IPS-NIHi7 (cell line): ENCODE results near the gene PCDHGA6.
"Not testable (repeated sequence)": the region's sequence is repeated elsewhere in the genome, so short reads cannot be mapped to it uniquely, and the experiment has no call there.

ENCODE experiments used
- DNase-seq: peaks from one replicate; pipeline ENCODE4 v3.0.0; 2012; ENCODE audit warnings: mixed read lengths; ENCODE audit errors: extremely low spot score

Gene PCDHGA6

GRCh38 chr5:141373673-141374317, at the start of gene PCDHGA6:
PCDHGA6 (plus strand) TSS chr5:141373891; CDS start chr5:141374084, 193 bp downstream.
- DNase-seq, result no peak

- peak; percentile 74 for DNase-seq
Observed at GRCh38 chr5:141326088-141326854, 47.4 kb upstream of the PCDHGA6 start.

DNA sequence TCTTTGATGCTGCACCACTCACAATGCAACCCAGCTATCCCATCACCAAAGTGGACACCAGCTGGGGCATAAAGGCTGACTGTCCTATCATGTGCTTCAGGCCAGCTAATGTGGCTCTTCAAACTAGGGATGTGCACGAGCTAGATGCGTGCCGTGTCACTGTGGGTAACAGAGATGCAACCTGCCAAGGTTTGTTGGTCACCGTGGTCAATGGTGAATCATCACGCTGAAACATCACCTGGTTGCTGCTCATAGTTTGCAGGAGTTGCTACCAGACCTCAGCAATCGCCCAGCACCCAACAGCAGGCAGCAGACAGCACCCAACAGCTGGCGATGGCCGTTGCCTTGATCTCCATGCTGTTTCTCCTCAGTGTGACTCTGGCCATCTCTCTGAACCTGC, 45.5 kb upstream of the PCDHGA6 start:
- no peak for DNase-seq

DNA sequence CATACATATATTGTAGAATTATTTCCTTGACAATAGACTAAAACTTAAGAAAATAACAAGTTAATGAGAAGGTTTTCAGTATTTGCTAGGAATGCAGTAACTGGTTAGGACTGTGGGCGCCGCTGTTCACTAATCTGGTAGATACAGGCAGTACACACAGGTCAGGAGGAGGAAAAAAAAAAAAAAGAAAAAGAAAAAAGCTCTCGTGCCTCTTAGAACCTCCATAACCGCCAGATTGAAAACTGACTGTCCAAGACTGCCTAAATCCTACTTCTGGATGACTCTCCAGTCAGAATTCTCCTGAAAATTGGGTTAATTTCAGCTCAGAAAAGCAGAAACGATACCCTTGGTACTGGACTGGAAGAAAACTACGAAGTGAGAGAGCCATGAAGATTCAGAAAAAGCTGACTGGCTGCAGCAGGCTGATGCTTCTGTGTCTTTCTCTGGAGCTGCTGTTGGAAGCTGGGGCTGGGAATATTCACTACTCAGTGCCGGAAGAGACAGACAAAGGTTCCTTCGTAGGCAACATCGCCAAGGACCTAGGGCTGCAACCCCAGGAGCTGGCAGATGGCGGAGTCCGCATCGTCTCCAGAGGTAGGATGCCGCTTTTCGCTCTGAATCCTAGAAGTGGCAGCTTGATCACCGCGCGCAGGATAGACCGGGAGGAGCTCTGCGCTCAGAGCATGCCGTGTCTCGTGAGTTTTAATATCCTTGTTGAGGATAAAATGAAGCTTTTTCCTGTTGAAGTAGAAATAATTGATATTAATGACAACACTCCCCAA, 43.2 kb upstream of the PCDHGA6 start, which contains the start of gene PCDHGA1:
Gene PCDHGA1, plus strand, starts transcription at position 216 of the 782 bp plus-strand sequence.
- DNase-seq, result no peak

- not testable (repeated sequence) for DNase-seq
Observed at GRCh38 chr5:141332571-141332970, 41.1 kb upstream of the PCDHGA6 start.

DNA sequence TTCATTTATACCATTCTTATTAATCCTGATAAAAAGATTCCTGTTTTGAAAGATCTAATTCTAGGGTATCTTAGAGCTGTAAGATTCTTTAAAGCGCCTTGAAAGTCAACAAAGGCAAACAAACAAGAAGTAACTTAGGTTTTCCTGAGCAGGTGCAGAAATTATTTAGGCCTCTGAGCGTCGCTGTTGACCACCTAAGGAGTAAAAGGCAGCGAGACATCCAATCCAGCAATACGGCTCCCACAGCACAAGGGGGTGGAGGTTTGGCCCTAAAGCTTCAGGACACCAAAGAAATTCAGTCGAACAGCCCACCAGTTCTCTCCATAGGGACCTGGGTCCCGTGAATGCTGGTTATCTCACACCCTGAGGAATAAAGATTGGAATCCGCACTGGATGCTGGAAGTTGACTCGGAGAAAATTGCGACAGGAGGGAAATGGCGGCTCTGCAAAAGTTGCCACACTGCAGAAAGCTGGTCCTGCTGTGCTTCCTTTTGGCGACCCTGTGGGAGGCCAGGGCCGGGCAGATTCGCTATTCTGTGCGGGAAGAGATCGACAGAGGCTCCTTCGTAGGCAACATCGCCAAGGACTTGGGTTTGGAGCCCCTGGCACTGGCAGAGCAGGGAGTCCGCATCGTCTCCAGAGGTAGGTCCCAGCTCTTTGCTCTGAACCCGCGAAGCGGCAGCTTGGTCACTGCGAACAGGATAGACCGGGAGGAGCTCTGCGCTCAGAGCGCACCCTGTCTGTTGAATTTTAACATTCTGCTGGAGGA, 35.0 kb upstream of the PCDHGA6 start, which contains the start of gene PCDHGA2:
Gene PCDHGA2, plus strand, starts transcription at position 223 of the 769 bp plus-strand sequence.
- peak; percentile 62 for DNase-seq

DNA sequence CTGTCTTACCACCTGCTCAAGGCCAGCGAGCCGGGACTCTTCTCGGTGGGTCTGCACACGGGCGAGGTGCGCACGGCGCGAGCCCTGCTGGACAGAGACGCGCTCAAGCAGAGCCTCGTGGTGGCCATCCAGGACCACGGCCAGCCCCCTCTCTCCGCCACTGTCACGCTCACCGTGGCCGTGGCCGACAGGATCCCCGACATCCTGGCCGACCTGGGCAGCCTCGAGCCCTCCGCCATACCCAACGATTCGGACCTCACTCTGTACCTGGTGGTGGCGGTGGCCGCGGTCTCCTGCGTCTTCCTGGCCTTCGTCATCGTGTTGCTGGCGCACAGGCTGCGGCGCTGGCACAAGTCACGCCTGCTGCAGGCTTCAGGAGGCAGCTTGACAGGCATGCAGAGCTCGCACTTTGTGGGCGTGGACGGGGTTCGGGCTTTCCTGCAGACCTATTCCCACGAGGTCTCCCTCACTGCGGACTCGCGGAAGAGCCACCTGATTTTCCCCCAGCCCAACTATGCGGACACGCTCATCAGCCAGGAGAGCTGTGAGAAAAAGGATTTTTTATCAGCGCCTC, 32.8 kb upstream of the PCDHGA6 start:
- not testable (repeated sequence) for DNase-seq

DNA sequence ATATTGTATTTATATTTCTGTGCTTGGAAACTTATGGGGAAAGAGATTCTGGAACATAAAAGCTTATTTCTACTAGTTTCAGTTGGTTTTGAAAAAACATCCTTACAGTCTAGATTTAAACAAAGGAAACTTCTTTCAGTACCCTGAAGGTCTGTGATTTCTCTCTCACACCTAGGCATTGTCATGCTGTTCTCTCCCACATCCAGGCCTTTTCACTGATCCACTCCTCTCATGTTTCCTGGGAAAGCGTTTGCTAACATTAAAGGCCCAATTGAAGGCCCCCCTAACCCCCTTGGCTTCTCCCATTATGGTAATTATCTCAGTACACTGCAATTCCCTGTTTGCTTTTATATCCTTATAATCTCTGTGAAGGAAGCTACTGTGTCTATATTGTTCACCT, 30.9 kb upstream of the PCDHGA6 start:
- DNase-seq, result no peak

- peak; percentile 40 for DNase-seq
Observed at GRCh38 chr5:141343242-141343952, 30.3 kb upstream of the PCDHGA6 start, which contains the start of gene PCDHGA3. PCDHGA3 (plus strand) TSS chr5:141343829; CDS start chr5:141344034, 205 bp downstream.

DNA sequence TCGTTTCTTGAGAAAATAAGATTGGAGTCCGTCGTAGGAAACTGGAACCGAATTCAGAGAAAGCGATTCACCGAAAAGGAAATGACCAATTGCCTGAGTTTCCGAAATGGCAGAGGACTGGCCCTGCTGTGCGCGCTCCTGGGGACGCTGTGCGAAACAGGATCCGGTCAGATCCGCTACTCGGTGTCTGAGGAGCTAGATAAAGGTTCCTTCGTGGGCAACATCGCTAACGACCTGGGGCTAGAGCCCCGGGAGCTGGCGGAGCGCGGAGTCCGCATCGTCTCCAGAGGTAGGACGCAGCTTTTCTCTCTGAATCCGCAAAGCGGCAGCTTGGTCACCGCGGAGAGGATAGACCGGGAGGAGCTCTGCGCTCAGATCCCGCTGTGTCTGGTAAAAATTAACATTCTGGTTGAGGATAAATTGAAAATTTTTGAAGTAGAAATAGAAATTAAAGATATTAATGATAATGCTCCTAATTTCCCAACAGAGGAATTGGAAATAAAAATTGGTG, 29.7 kb upstream of the PCDHGA6 start:
- DNase-seq, result no peak

DNA sequence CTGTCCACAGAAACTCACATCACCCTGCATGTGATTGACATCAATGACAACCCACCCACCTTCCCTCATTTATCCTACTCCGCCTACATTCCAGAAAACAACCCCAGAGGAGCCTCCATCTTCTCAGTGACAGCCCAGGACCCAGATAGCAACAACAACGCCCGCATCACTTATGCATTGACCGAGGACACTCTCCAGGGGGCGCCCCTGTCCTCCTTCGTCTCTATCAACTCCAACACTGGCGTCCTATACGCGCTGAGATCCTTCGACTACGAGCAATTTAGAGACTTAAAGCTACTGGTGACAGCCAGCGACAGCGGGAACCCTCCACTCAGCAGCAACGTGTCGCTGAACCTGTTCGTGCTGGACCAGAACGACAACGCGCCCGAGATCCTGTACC, 28.4 kb upstream of the PCDHGA6 start:
- DNase-seq, result no peak

DNA sequence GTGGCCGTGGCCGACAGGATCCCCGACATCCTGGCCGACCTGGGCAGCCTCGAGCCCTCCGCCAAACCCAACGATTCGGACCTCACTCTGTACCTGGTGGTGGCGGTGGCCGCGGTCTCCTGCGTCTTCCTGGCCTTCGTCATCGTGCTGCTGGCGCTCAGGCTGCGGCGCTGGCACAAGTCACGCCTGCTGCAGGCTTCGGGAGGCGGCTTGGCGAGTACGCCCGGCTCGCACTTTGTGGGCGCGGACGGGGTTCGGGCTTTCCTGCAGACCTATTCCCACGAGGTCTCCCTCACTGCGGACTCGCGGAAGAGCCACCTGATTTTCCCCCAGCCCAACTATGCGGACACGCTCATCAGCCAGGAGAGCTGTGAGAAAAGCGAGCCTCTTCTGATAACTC, 27.7 kb upstream of the PCDHGA6 start:
- not testable (repeated sequence) for DNase-seq

DNA sequence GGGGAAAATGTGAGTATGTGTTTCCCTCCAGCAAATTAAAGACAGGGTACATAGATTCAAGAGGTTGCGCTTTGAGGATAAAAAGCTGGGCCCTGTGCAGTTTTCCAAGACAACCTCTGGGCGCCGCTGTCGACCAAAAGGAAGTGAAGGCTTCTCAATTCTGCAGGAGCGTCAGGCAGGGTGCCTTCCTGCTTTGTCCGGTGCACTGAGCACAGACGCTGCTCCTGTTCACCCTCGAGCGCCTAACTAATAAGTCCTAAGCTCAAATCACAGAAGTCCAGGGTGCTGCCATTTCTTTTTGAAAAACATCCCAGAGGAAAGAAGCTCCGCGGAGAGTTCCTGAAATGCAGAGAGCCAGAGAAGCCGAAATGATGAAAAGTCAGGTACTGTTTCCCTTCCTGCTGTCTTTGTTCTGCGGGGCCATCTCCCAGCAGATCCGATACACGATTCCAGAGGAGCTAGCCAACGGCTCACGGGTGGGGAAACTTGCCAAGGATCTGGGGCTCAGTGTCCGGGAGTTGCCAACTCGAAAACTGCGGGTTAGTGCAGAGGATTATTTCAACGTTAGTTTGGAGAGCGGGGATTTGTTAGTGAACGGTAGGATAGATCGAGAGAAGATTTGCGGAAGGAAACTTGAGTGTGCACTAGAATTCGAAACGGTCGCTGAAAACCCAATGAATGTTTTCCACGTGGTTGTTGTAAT, 23.6 kb upstream of the PCDHGA6 start, which contains the start of gene PCDHGB1:
Gene PCDHGB1, plus strand, starts transcription at position 183 of the 703 bp plus-strand sequence. Its CDS starts 162 bp downstream, at position 345.
- peak; percentile 79 for DNase-seq

DNA sequence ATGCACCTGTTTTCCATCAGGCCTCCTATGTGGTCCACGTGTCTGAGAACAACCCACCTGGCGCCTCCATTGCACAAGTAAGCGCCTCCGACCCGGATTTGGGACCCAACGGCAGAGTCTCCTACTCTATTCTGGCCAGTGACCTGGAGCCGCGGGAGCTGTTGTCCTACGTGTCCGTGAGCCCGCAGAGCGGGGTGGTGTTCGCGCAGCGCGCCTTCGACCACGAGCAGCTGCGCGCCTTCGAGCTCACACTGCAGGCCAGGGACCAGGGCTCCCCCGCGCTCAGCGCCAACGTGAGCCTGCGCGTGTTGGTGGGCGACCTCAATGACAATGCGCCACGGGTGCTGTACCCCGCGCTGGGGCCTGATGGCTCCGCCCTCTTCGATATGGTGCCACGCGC, 22.1 kb upstream of the PCDHGA6 start:
- DNase-seq, result no peak

DNA sequence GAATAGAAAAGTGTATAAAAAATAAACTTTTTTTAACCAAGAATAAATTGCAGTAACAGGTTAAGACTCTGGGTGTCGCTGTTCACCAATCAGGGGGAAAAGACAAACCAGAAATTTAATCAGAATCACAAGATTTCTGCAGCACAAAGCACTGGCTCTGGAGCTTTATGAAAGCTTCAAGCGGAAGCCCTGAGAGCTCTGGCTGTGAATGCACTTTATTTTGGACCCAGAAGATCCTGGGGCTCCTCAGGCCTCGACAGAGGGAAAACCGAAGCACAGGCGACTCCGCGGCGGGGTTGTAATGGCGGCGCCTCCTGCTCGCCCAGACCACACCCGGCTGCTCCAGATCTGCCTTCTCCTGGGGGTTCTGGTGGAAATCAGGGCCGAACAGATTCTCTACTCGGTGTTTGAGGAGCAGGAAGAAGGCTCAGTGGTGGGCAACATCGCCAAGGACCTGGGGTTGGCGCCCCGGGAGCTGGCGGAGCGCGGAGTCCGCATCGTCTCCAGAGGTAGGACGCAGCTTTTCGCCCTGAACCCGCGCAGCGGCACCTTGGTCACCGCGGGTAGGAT, 18.7 kb upstream of the PCDHGA6 start, which contains the start of gene PCDHGA4:
Gene PCDHGA4, plus strand, starts transcription at position 122 of the 570 bp plus-strand sequence. Its CDS starts 87 bp downstream, at position 209.
- no peak for DNase-seq

DNA sequence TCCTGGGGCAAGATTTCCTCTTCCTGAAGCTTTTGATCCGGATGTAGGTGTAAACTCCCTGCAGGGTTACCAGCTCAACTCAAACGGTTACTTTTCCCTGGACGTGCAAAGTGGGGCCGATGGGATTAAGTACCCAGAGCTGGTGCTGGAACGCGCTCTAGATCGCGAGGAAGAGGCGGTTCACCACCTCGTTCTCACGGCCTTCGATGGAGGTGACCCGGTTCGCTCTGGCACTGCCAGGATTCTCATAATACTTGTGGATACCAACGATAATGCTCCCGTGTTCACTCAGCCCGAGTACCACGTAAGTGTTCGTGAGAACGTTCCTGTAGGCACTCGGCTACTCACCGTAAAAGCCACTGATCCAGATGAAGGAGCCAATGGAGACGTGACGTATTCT, 18.1 kb upstream of the PCDHGA6 start:
- DNase-seq, result no peak

- DNase-seq, result no peak
Observed at GRCh38 chr5:141356133-141356532, 17.6 kb upstream of the PCDHGA6 start.

- no peak for DNase-seq
Observed at GRCh38 chr5:141356950-141357349, 16.7 kb upstream of the PCDHGA6 start.
